HepG2 (cell line): Measurements from ENCODE around the gene ADAM15. TPM values are rescaled to one million over a fixed set of nuclear protein-coding genes. Genes with fewer than 3 reads are reported as not detected.

Experiments
- ATAC-seq: fragments of 200-7000 bp; cut with Tn5 transposase; 3 replicates; pipeline ENCODE4 v1.9.1; 2020; ENCODE audit warnings: mild to moderate bottlenecking, moderate library complexity
- BruUV-seq: library from RNA; stranded (reverse); fragments of 400-500 nt; replicated peaks from 2 replicates; lab custom pipeline; 2021; lab: Mats Ljungman, UMichigan
- CTCF ChIA-PET: fragments of 300-600 bp; formaldehyde crosslinking; extraction: SDS; loops from one replicate; lab custom pipeline; 2021; ENCODE audit warnings: low total read pairs, inconsistent platforms, low intra/inter-chr PET ratio; lab: Yijun Ruan, JAX
- POLR2A ChIA-PET: fragments of 350-600 bp; sonication (Branson Sonifier 250); formaldehyde crosslinking; loops from one replicate; lab custom pipeline; 2020; ENCODE audit warnings: antibody characterized with exemption, inconsistent platforms; lab: Yijun Ruan, JAX
- DNase-seq: peaks from one replicate; pipeline ENCODE4 v3.0.0-alpha.2; 2015; ENCODE audit warnings: low spot score
- FAIRE-seq: peaks from 3 replicates; lab custom pipeline; 2011; peaks lifted over from hg19 to GRCh38; lab: Jason Lieb, UNC
- H2AFZ ChIP-seq: one replicate; pipeline ENCODE4 v1.6.1; 2011; ENCODE audit warnings: low read length, inconsistent platforms
- H3K27ac ChIP-seq: fragments of 300-600 bp; 3 replicates; pipeline ENCODE4 v1.8.0; 2011; ENCODE audit warnings: mixed run types, mild to moderate bottlenecking, mixed read lengths, low read length, inconsistent platforms; ENCODE audit not compliant: insufficient read depth; ENCODE audit errors: extremely low read length
- H3K27me3 ChIP-seq, 2 experiments: fragments of 200-600 bp in 1 of 2; 2 replicates in 1 of 2; 3 replicates in 1 of 2; pipeline versions ENCODE4 v1.6.0 to v1.8.0; 2011; ENCODE audit warnings: low read length in 2 of 2, mild to moderate bottlenecking in 2 of 2, moderate library complexity in 2 of 2, inconsistent platforms in 1 of 2; ENCODE audit not compliant: insufficient read depth in 2 of 2, control insufficient read depth in 1 of 2
- H3K36me3 ChIP-seq, 2 experiments: fragments of 200-600 bp in 1 of 2; replicated peaks in 1 of 2; 2 replicates in 1 of 2; 3 replicates in 1 of 2; pipeline versions ENCODE4 v1.5.1 to v1.8.0; 2011; ENCODE audit warnings: low read length in 2 of 2, inconsistent platforms in 1 of 2; ENCODE audit not compliant: insufficient read depth in 2 of 2, control insufficient read depth in 1 of 2
- H3K4me1 ChIP-seq: 2 replicates; pipeline ENCODE4 v1.5.1; 2012; ENCODE audit warnings: low read length, inconsistent platforms; ENCODE audit not compliant: insufficient read depth
- H3K4me2 ChIP-seq: 2 replicates; pipeline ENCODE4 v1.6.0; 2011; ENCODE audit warnings: low read depth, low read length, inconsistent platforms
- H3K4me3 ChIP-seq, 3 experiments: fragments of 200-600 bp in 1 of 3; sonication (generic), shearing (Covaris generic) in 1 of 3; replicated peaks in 1 of 3; 2 replicates each; pipeline ENCODE4 v1.5.1; 2011 to 2016; ENCODE audit warnings: low read length in 3 of 3, inconsistent platforms in 2 of 3, low read depth in 2 of 3, mild to moderate bottlenecking in 2 of 3, control low read depth in 1 of 3, mixed read lengths in 1 of 3; ENCODE audit not compliant: insufficient read depth in 1 of 3
- H3K79me2 ChIP-seq: one replicate; pipeline ENCODE4 v1.6.1; 2011; ENCODE audit warnings: low read length, inconsistent platforms; ENCODE audit not compliant: insufficient read depth
- H3K9ac ChIP-seq: 2 replicates; pipeline ENCODE4 v1.6.0; 2011; ENCODE audit warnings: mild to moderate bottlenecking, low read depth, low read length, inconsistent platforms; ENCODE audit not compliant: insufficient read depth
- H3K9me3 ChIP-seq: 2 replicates; pipeline ENCODE4 v1.5.1; 2012; ENCODE audit warnings: mild to moderate bottlenecking, low read length
- H4K20me1 ChIP-seq: 2 replicates; pipeline ENCODE4 v1.6.0; 2011; ENCODE audit warnings: inconsistent platforms, mild to moderate bottlenecking, low read length, moderate library complexity; ENCODE audit not compliant: insufficient read depth
- E2F1 ChIP-seq: sonication (generic); formaldehyde crosslinking; IDR thresholded peaks from 2 replicates; pipeline ENCODE4 v1.5.0; 2020; ENCODE audit warnings: missing genetic modification reagents
- EED ChIP-seq: sonication (generic); formaldehyde crosslinking; IDR thresholded peaks from 2 replicates; pipeline ENCODE4 v1.5.0; 2020; ENCODE audit warnings: mild to moderate bottlenecking, missing genetic modification reagents
- HNF4A ChIP-seq: sonication (generic); formaldehyde crosslinking; IDR thresholded peaks from 2 replicates; pipeline ENCODE4 v1.4.0; 2020; ENCODE audit warnings: missing genetic modification reagents
- HOXA3 ChIP-seq: sonication (generic); formaldehyde crosslinking; IDR thresholded peaks from 2 replicates; pipeline ENCODE4 v1.5.0; 2020; ENCODE audit warnings: missing genetic modification reagents
- NCOA1 ChIP-seq: sonication (generic); formaldehyde crosslinking; IDR thresholded peaks from 2 replicates; pipeline ENCODE4 v1.9.0; 2021; ENCODE audit warnings: missing genetic modification reagents
- PAX8 ChIP-seq: sonication (generic); formaldehyde crosslinking; IDR thresholded peaks from 2 replicates; pipeline ENCODE4 v1.8.0; 2022; ENCODE audit warnings: mild to moderate bottlenecking, missing genetic modification reagents, borderline replicate concordance
- ZMYM4 ChIP-seq: sonication (generic); formaldehyde crosslinking; IDR thresholded peaks from 2 replicates; pipeline ENCODE4 v1.8.1; 2023; ENCODE audit warnings: mild to moderate bottlenecking, missing genetic modification reagents
- WGBS: methylation state at CpG from one replicate; pipeline ENCODE4 v1.1.6; 2017; ENCODE audit warnings: low lambda C conversion rate; 5-methylcytosine and 5-hydroxymethylcytosine counted together
- in situ Hi-C: cut with HindIII; loops from 2 replicates; pipeline ENCODE4 v1.10.0; 2017; ENCODE audit warnings: low pct_unique_long_range_greater_than_20kb; ENCODE audit not compliant: extremely low pct_ligation_motif_present
- intact Hi-C: fragments of 100-400 bp; cut with micrococcal nuclease; formaldehyde crosslinking; loops from one replicate; pipeline ENCODE4 v1.10.0; 2022; ENCODE audit not compliant: unreplicated experiment
- polyA plus RNA-seq, 8 experiments: library from polyadenylated mRNA; depleted of rRNA in 3 of 8; stranded (reverse) in 7 of 8; unstranded in 1 of 8; fragments of >200 nt; fragmentation: Illumina TruSeq in 4 of 8; extraction: Trizol in 4 of 8; gene quantifications; 2 replicates each; pipeline versions ENCODE4 v1.2.1 to v1.2.3, GENCODE V29; 2011 to 2016; ENCODE audit warnings: low read depth in 4 of 8, missing spikeins in 1 of 8, mixed read lengths in 1 of 8; ENCODE audit not compliant: insufficient read depth in 1 of 8
- total RNA-seq, 5 experiments: library from RNA; depleted of rRNA; stranded (reverse); fragments of >200 nt; fragmentation: Illumina TruSeq; extraction: Trizol; gene quantifications; 2 replicates each; pipeline ENCODE4 v1.2.3, GENCODE V29; 2016; ENCODE audit warnings: low read depth in 1 of 5

ADAM15 gene
- total and polyA plus RNA-seq, 2 of the 13 experiments (the other 11 are each of a cell fraction or from before 2014, with no cell fraction given): 17.9 to 25.6 TPM

- Histone ChIP-seq H3K4me2 (no peak overlapping the region), H4K20me1 (peaks cover 11% of the 10 kb centered on the region; the same call in 1 of the 2 replicates), H3K9me3 (no peaks in the 10 kb centered on the region), H3K9ac (no peak overlapping the region), H3K4me1 (peaks cover 82% of the 10 kb centered on the region), H3K79me2 (peaks cover 28% of the 10 kb centered on the region), H3K36me3 (peaks cover 3 to 29% of the 10 kb centered on the region in 2 experiments; a peak in 4 of 5 replicates), H3K27me3 (no peaks in the 10 kb centered on the region), H3K4me3 (no peak overlapping the region), H3K27ac (no peak overlapping the region), H2AFZ (no peak overlapping the region)
- in situ Hi-C loops (no loop called here), intact Hi-C loops (no loop called here)
- BruUV-seq: no TSS peak
- no peak for DNase-seq
- FAIRE-seq: no peak
- no peak for ATAC-seq
- CTCF ChIA-PET: no interaction called here
- TF ChIP-seq HNF4A (CRISPR knock-in tag) (peak; percentile 28; the same call in 1 of the 2 replicates), ZMYM4 (CRISPR knock-in tag) (no peak), E2F1 (no peak), NCOA1 (CRISPR knock-in tag) (no peak), EED (no peak), PAX8 (CRISPR knock-in tag) (no peak), HOXA3 (CRISPR knock-in tag) (no peak)
- POLR2A ChIA-PET: interaction anchor here (0.7 to 8.2 kb wide), 2 partner anchors 8 to 40 kb away, joined by 4 to 90 read pairs; partner anchors contain the start of genes SHC1 and ZBTB7B
- 82% methylated on average over 11 of the region's 11 CpGs for WGBS
Observed at GRCh38 chr1:155010211-155010918, 40.8 kb upstream of the ADAM15 start.
